ENCODE results near the gene SPECC1L.

- TF ChIP-seq POLR2A (IDR thresholded peaks at IDR 0.05; ENCODE audit: low read length) (no peak), GATA1 (IDR thresholded peaks at IDR 0.05; ENCODE audit: low read depth, low read length) (no peak)
Observed at GRCh38 chr22:24459911-24460310, 189.3 kb downstream of the SPECC1L start.
